ENCODE data around the gene WSB1.

WSB1 gene

GRCh38 chr17:27357236-27357635 lies 63.3 kb downstream of the WSB1 start:
- no peak for DNase-seq (ENCODE audit: low read depth in 2 of 2)

GRCh38 chr17:27360507-27360906 lies 66.6 kb downstream of the WSB1 start:
- DNase-seq (ENCODE audit: low read depth in 2 of 2): no peak

- DNase-seq (ENCODE audit: low read depth in 2 of 2): no peak
Observed at GRCh38 chr17:27361695-27362094, 67.8 kb downstream of the WSB1 start.

DNA sequence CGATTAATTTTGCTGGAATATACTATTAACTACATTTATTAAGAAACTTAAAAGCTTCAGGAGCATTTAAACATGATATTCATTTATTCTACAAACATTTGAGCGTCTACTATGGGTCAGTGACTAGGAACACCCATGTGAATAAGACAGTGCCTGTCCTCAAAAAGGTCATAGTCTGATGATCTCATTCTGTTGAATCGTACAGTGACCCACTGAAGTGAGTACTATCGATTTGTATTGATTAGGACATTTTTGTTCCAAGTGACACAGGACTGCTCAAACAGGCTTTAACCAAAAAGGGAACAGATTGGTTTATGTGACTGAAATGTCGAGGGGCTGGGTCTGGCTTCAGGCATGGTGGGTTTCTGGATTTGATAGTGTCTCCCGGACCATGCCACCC lies 68.6 kb downstream of the WSB1 start:
- DNase-seq (ENCODE audit: low read depth in 2 of 2): no peak

- no peak for DNase-seq (ENCODE audit: low read depth in 2 of 2)
Observed at GRCh38 chr17:27362909-27363308, 69.0 kb downstream of the WSB1 start.

DNA sequence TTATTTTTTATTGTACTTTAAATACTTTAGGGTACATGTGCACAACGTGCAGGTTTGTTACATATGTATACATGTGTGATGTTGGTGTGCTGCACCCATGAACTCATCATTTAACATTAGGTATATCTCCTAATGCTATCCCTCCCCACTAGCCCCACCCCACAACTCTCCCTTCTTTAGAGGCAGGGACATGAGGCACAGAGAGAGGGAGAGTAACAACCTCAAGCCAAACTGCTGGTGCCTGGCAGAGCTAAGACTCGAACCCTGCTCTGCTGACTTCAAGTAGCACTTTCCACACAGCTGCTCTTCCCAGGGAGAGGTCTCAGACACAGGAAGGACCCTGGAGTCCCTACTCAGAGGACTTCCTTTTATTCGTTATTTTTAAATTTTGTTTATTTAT lies 69.4 kb downstream of the WSB1 start:
- DNase-seq (ENCODE audit: low read depth in 2 of 2): no peak
